HCT116 (cell line): ENCODE data around the gene REXO4. TPM values are rescaled to one million over a fixed set of nuclear protein-coding genes. Genes with fewer than 3 reads are reported as not detected.

Source experiments
- ATAC-seq: fragments of 200-7000 bp; cut with Tn5 transposase; 2 replicates; pipeline ENCODE4 v1.9.1; 2020; ENCODE audit warnings: mild to moderate bottlenecking, moderate library complexity
- BruUV-seq: library from RNA; stranded (reverse); fragments of 400-500 nt; replicated peaks from 2 replicates; lab custom pipeline; 2021; lab: Mats Ljungman, UMichigan
- CTCF ChIA-PET: fragments of 300-600 bp; sonication (Branson Sonifier 250); formaldehyde crosslinking; loops from one replicate; lab custom pipeline; 2021; ENCODE audit warnings: antibody characterized with exemption; lab: Charles Lee
- POLR2A ChIA-PET: fragments of 300-600, 350-600 bp; sonication (Branson Sonifier 250); formaldehyde crosslinking; loops from one replicate; lab custom pipeline; 2021; ENCODE audit warnings: antibody characterized with exemption; lab: Charles Lee
- RAD21 ChIA-PET, 2 experiments: fragments of 300-600 bp; sonication (Branson Sonifier 250); formaldehyde crosslinking; loops; one replicate each; lab custom pipeline; 2023; ENCODE audit warnings: low total read pairs in 2 of 2; ENCODE audit not compliant: uncharacterized antibody in 2 of 2, unreplicated experiment in 2 of 2, low non-redundant PET in 1 of 2; lab: Charles Lee
- DNase-seq: peaks from one replicate; pipeline ENCODE4 v3.0.0-alpha.2; 2010; ENCODE audit warnings: low read depth, low spot score
- H2AFZ ChIP-seq: fragments of 200-600 bp; shearing (Covaris generic), sonication (generic); 2 replicates; pipeline ENCODE4 v1.6.1; 2017; ENCODE audit warnings: low read depth, mixed run types, mixed read lengths, antibody characterized with exemption, low read length; ENCODE audit not compliant: poor library complexity, severe bottlenecking
- H3K27ac ChIP-seq: 2 replicates; pipeline ENCODE4 v1.5.1; 2012; ENCODE audit warnings: low read depth, low read length
- H3K27me3 ChIP-seq: fragments of 200-600 bp; sonication (generic); 2 replicates; pipeline ENCODE4 v1.6.1; 2016; ENCODE audit warnings: mixed run types, low read length, mixed read lengths; ENCODE audit not compliant: insufficient read depth
- H3K36me3 ChIP-seq, 2 experiments: fragments of 200-500 bp in 1 of 2; fragments of 200-600 bp in 1 of 2; sonication (Bioruptor generic) in 1 of 2; sonication (generic) in 1 of 2; 2 replicates each; pipeline versions ENCODE4 v1.5.1 to v1.6.1; 2014 to 2016; ENCODE audit warnings: low read length in 2 of 2, inconsistent platforms in 1 of 2, mixed read lengths in 1 of 2, mixed run types in 1 of 2; ENCODE audit not compliant: insufficient read depth in 2 of 2, control insufficient read depth in 1 of 2
- H3K4me1 ChIP-seq, 2 experiments: fragments of 200-600 bp in 1 of 2; sonication (generic) in 1 of 2; 2 replicates each; pipeline versions ENCODE4 v1.5.1 to v1.6.1; 2012 to 2017; ENCODE audit warnings: low read length in 2 of 2, inconsistent platforms in 1 of 2, mild to moderate bottlenecking in 1 of 2, mixed read lengths in 1 of 2, mixed run types in 1 of 2, moderate library complexity in 1 of 2; ENCODE audit not compliant: insufficient read depth in 2 of 2, control insufficient read depth in 1 of 2
- H3K4me2 ChIP-seq: fragments of 200-600 bp; sonication (generic); 2 replicates; pipeline ENCODE4 v1.6.1; 2017; ENCODE audit warnings: mixed run types, low read length, mixed read lengths
- H3K4me3 ChIP-seq, 2 experiments: fragments of 200-600 bp in 1 of 2; sonication (generic) in 1 of 2; replicated peaks in 1 of 2; 2 replicates each; pipeline ENCODE4 v1.5.1; 2011 to 2016; ENCODE audit warnings: low read length in 2 of 2, control low read depth in 1 of 2, low read depth in 1 of 2, mild to moderate bottlenecking in 1 of 2, mixed read lengths in 1 of 2, mixed run types in 1 of 2
- H3K79me2 ChIP-seq: fragments of 200-600 bp; sonication (generic); 2 replicates; pipeline ENCODE4 v1.6.1; 2017; ENCODE audit warnings: mild to moderate bottlenecking, mixed run types, low read length, moderate library complexity, mixed read lengths; ENCODE audit not compliant: insufficient read depth
- H3K9ac ChIP-seq: fragments of 200-600 bp; sonication (generic); 2 replicates; pipeline ENCODE4 v1.6.1; 2016; ENCODE audit warnings: low read length, mixed read lengths
- H3K9me2 ChIP-seq: fragments of 200-600 bp; sonication (generic), shearing (Covaris generic); 2 replicates; pipeline ENCODE4 v1.6.1; 2017; ENCODE audit warnings: mixed run types, mild to moderate bottlenecking, moderate library complexity; ENCODE audit not compliant: insufficient read depth
- H3K9me3 ChIP-seq, 2 experiments: fragments of 200-500 bp in 1 of 2; fragments of 200-600 bp in 1 of 2; sonication (Bioruptor generic) in 1 of 2; sonication (generic) in 1 of 2; 2 replicates each; pipeline ENCODE4 v1.6.1; 2014 to 2017; ENCODE audit warnings: low read length in 2 of 2, mixed read lengths in 2 of 2, inconsistent platforms in 1 of 2, low read depth in 1 of 2, mild to moderate bottlenecking in 1 of 2, mixed run types in 1 of 2, moderate library complexity in 1 of 2; ENCODE audit not compliant: control insufficient read depth in 1 of 2, insufficient read depth in 1 of 2
- H4K20me1 ChIP-seq: fragments of 200-600 bp; sonication (generic), shearing (Covaris generic); 2 replicates; pipeline ENCODE4 v1.6.1; 2017; ENCODE audit warnings: mixed run types, mild to moderate bottlenecking, moderate library complexity; ENCODE audit not compliant: insufficient read depth
- CEBPB ChIP-seq: IDR thresholded peaks from 2 replicates; pipeline ENCODE4 v1.6.1; 2012; ENCODE audit warnings: low read depth
- EZH2phosphoT487 ChIP-seq: fragments of 200-600 bp; IDR thresholded peaks from 2 replicates; pipeline ENCODE4 v1.6.1; 2018; ENCODE audit warnings: antibody characterized with exemption, borderline replicate concordance
- POLR2AphosphoS5 ChIP-seq: IDR thresholded peaks from 2 replicates; pipeline ENCODE4 v1.6.1; 2011; ENCODE audit warnings: mild to moderate bottlenecking, low read depth, low read length, moderate library complexity
- RAD21 ChIP-seq: IDR thresholded peaks from 2 replicates; pipeline ENCODE4 v1.6.1; 2012; ENCODE audit warnings: low read depth, mild to moderate bottlenecking
- SP1 ChIP-seq: IDR thresholded peaks from 2 replicates; pipeline ENCODE4 v1.6.1; 2012; ENCODE audit warnings: low read depth
- intact Hi-C: fragments of 100-400 bp; cut with micrococcal nuclease; formaldehyde crosslinking; loops from 2 replicates; pipeline ENCODE4 v1.10.0; 2022
- total RNA-seq: library from RNA; stranded (reverse); gene quantifications from one replicate; pipeline ENCODE4 v1.2.1, GENCODE V29; 2021; ENCODE audit not compliant: unreplicated experiment
- TF ChIP-seq, protein P1 (sequence below): IDR thresholded peaks from 2 replicates; pipeline ENCODE4 v1.6.1; 2011; ENCODE audit warnings: mild to moderate bottlenecking, low read length, moderate library complexity; ENCODE audit not compliant: insufficient replicate concordance; ENCODE audit errors: extremely low read depth

REXO4 gene
- total RNA-seq, 1 experiment from 2014 or later: 24.6 TPM

DNA sequence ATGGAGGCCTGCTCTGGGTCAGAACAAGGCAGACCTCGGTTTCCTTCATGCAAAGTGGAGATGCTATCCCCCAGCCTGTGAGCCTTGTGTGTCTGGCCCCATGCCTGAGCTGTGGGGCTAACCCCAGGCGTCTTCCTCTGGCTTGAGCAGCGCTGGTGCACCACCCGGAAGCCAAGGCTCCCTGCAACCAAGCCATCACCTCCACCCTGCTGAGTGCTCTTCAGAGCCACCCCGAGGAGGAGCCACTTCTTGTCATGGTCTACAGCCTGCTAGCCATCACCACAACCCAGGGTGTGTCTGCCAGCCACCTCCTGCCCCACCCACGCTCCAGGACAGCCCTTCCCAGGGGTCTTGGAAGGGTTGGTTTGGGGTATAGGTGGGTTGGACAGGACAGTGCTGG, 16.2 kb downstream of the REXO4 start:
- BruUV-seq: no TSS peak
- H3K79me2 ChIP-seq: no peaks in the 10 kb centered on the region
- H3K9ac ChIP-seq: no peak overlapping the region
- intact Hi-C loops: no loop called here
- ChIA-PET POLR2A (no interaction called here), RAD21 (no interaction called here), CTCF (no interaction called here)
- no peak overlapping the region for H3K27ac ChIP-seq
- ATAC-seq: no peak
- H3K4me1 ChIP-seq: no peaks in the 10 kb centered on the region
- DNase-seq: no peak
- no peaks in the 10 kb centered on the region for H3K9me2 ChIP-seq
- no peak overlapping the region for H3K4me2 ChIP-seq
- no peak overlapping the region for H3K4me3 ChIP-seq
- peaks cover 13 to 21% of the 10 kb centered on the region in 2 experiments; a peak in 3 of 4 replicates for H3K36me3 ChIP-seq
- no peak for TF ChIP-seq POLR2AphosphoS5
- no peak for TF ChIP-seq RAD21
- TF ChIP-seq, protein P1, sequence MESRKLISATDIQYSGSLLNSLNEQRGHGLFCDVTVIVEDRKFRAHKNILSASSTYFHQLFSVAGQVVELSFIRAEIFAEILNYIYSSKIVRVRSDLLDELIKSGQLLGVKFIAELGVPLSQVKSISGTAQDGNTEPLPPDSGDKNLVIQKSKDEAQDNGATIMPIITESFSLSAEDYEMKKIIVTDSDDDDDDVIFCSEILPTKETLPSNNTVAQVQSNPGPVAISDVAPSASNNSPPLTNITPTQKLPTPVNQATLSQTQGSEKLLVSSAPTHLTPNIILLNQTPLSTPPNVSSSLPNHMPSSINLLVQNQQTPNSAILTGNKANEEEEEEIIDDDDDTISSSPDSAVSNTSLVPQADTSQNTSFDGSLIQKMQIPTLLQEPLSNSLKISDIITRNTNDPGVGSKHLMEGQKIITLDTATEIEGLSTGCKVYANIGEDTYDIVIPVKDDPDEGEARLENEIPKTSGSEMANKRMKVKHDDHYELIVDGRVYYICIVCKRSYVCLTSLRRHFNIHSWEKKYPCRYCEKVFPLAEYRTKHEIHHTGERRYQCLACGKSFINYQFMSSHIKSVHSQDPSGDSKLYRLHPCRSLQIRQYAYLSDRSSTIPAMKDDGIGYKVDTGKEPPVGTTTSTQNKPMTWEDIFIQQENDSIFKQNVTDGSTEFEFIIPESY: no peak
- no peak for TF ChIP-seq CEBPB
- no peak for TF ChIP-seq EZH2phosphoT487
- H2AFZ ChIP-seq: no peak overlapping the region
- H3K9me3 ChIP-seq: no peaks in the 10 kb centered on the region
- no peaks in the 10 kb centered on the region for H4K20me1 ChIP-seq
- H3K27me3 ChIP-seq: no peaks in the 10 kb centered on the region

DNA sequence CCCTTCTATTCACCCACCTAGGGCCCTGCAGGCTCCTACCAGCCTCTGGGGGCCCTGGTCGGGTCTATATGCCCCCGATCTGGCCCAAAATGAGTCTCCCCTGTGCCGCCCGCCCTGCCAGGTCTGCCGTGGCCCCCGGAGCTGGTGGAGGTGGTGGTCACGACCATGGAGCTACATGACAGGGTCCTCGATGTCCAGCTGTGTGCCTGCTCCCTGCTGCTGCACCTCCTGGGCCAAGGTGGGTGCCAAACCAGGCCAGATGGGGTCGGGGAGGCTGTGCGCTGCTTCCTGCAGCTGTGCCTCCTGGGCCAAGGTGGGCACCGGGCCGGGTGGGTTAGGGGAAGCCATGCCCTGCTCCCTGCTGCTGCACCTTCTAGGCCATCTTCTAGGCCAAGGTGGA, 17.5 kb downstream of the REXO4 start:
- Histone ChIP-seq H3K27me3 (no peaks in the 10 kb centered on the region), H3K4me1 (no peaks in the 10 kb centered on the region), H2AFZ (no peak overlapping the region), H3K36me3 (peaks cover under 1 to 10% of the 10 kb centered on the region in 2 experiments; a peak in 2 of 4 replicates), H3K9ac (no peak overlapping the region), H3K9me3 (no peaks in the 10 kb centered on the region), H3K4me2 (no peak overlapping the region), H3K4me3 (no peak overlapping the region), H3K27ac (no peak overlapping the region), H3K9me2 (no peaks in the 10 kb centered on the region), H4K20me1 (no peaks in the 10 kb centered on the region), H3K79me2 (no peaks in the 10 kb centered on the region)
- POLR2A ChIA-PET: no interaction called here
- TF ChIP-seq SP1 (no peak), EZH2phosphoT487 (no peak), POLR2AphosphoS5 (no peak)
- TF ChIP-seq, protein P1: no peak
- intact Hi-C loops: no loop called here
- CTCF ChIA-PET: no interaction called here
- BruUV-seq: no TSS peak
- ATAC-seq: no peak
- DNase-seq: no peak
- RAD21 ChIA-PET: no interaction called here
